NK-92 (cell line): ENCODE measurements around the gene PNN.
"Not testable (repeated sequence)": the region's sequence is repeated elsewhere in the genome, so short reads cannot be mapped to it uniquely, and the experiment has no call there.

ENCODE experiments used
- DNase-seq: peaks from one replicate; lab custom pipeline; 2025; ENCODE audit not compliant: unreplicated experiment; lab: John Stamatoyannopoulos, UW

Gene PNN

DNA sequence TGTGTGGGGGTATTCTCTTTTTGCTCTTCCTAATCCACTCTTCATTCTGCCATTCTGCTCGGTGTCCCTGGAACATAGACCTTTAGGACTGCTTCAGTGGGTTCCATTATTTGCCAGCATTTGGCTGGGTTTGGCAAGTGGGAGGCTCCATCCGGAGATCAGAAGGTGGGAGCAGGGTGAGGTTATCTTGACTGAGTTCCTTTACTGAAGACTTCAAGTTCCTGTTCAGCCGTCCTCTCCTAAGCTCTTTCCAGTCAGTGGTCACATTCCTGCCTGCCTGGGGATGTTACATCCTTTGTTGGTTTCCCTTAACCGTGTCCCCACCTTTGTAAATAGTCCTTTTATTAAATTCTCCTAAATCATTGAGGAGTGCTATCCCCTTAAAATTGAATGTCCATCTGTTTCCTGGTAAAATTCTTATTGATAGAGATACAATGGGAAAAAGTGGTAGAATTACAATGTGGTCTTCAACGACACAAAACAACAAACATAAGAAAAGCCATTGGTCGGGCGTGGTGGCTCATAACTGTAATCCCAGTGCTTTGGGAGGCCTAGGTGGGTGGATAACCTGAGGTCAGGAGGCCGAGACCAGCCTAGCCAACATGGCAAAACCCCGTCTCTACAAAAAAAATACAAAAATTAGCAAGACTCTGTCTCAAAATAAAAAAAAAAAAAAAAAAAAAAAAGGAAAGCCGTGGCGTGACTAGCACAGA, 53.6 kb downstream of the PNN start:
- DNase-seq, result no peak

GRCh38 chr14:39229222-39229543, 54.1 kb downstream of the PNN start:
- DNase-seq, result no peak

DNA sequence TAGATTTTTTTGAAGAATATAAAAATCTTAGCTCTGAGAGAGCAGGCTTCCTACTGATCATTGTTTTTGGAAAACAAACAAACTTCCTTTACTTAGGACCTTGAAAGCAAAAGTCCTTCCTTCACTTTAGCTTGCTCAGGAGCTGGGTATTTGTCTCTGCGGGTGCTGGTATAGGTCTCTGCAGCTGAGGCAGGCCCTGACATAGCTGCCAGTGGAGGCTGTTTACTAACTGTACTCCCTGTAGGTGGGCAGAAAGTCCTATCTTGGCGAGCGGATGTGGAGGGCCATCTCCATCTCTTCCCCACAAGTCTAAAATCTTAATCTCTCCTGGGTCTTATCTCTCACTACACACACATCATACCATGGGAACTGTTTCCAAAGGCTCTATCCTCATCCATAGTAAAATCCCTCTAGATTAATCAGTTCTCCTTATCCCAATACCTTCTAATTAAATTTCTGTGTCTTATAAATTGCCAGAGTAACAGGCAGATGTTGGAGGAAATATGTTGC, 54.6 kb downstream of the PNN start:
- no peak for DNase-seq

- no peak for DNase-seq
Observed at GRCh38 chr14:39230416-39231035, 55.5 kb downstream of the PNN start.

DNA sequence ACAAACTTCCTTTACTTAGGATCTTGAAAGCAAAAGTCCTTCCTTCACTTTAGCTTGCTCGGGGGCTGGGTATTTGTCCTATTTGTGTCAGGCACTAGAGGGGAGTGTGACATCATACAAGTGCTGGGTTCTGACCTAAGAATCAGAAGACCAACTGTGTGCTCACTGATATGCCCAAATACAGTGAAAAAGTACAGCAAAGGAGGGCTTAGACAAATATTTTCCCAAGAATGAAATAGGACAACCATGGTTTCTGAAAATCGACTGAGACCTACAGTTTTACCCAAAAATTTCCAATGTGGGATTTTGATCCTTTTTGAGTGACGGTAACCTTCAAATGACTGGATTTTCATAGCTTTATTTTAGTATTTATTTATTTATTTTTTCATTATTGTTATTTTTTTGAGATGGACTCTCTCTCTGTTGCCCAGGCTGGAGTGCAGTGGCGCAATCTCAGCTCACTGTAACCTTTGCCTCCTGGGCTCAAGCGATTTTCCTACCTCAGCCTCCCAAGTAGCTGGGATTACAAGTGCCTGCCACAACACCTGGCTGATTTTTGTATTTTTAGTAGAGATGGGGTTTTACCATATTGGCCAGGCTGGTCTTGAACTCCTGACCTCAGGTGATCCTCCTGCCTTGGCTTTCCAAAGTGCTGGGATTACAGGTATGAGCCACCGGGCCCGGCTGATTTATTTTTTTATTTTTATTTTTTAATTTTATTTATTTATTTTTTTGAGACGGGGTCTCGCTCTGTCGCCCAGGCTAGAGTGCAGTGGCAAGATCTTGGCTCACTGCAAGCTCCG, 56.9 kb downstream of the PNN start:
- not testable (repeated sequence) for DNase-seq
